BLaER1 treated with 17β-estradiol and CSF1 and Interleukin-3, amounts not matched to agents 10 nM and 100 nM (cell line): ENCODE results near the gene KLHL40.

Experiments
- H3K27ac ChIP-seq, 11 experiments: shearing (Covaris generic); formaldehyde crosslinking; 2 replicates each; pipeline ENCODE4 v1.8.1; 2022
- H3K27me3 ChIP-seq, 11 experiments: shearing (Covaris generic); formaldehyde crosslinking; 2 replicates each; pipeline ENCODE4 v1.8.1; 2022
- H3K36me3 ChIP-seq, 11 experiments: shearing (Covaris generic); formaldehyde crosslinking; 2 replicates each; pipeline ENCODE4 v1.8.1; 2022
- H3K4me1 ChIP-seq, 10 experiments: shearing (Covaris generic); formaldehyde crosslinking; 2 replicates each; pipeline ENCODE4 v1.8.1; 2022
- H3K4me2 ChIP-seq, 11 experiments: shearing (Covaris generic); formaldehyde crosslinking; 2 replicates each; pipeline ENCODE4 v1.8.1; 2022
- H3K4me3 ChIP-seq, 10 experiments: shearing (Covaris generic); formaldehyde crosslinking; 2 replicates each; pipeline ENCODE4 v1.8.1; 2022
- H3K9ac ChIP-seq, 11 experiments: shearing (Covaris generic); formaldehyde crosslinking; 2 replicates each; pipeline ENCODE4 v1.8.1; 2022
- H3K9me3 ChIP-seq, 11 experiments: shearing (Covaris generic); formaldehyde crosslinking; replicated peaks in 1 of 11; 2 replicates each; pipeline ENCODE4 v1.8.1; 2022
- H4K20me1 ChIP-seq, 11 experiments: shearing (Covaris generic); formaldehyde crosslinking; 2 replicates each; pipeline ENCODE4 v1.8.1; 2022
- Cebpa-rat ChIP-seq, 11 experiments: shearing (Covaris generic); IDR thresholded peaks; 2 replicates each; pipeline ENCODE4 v1.8.1; 2022

The KLHL40 gene

DNA sequence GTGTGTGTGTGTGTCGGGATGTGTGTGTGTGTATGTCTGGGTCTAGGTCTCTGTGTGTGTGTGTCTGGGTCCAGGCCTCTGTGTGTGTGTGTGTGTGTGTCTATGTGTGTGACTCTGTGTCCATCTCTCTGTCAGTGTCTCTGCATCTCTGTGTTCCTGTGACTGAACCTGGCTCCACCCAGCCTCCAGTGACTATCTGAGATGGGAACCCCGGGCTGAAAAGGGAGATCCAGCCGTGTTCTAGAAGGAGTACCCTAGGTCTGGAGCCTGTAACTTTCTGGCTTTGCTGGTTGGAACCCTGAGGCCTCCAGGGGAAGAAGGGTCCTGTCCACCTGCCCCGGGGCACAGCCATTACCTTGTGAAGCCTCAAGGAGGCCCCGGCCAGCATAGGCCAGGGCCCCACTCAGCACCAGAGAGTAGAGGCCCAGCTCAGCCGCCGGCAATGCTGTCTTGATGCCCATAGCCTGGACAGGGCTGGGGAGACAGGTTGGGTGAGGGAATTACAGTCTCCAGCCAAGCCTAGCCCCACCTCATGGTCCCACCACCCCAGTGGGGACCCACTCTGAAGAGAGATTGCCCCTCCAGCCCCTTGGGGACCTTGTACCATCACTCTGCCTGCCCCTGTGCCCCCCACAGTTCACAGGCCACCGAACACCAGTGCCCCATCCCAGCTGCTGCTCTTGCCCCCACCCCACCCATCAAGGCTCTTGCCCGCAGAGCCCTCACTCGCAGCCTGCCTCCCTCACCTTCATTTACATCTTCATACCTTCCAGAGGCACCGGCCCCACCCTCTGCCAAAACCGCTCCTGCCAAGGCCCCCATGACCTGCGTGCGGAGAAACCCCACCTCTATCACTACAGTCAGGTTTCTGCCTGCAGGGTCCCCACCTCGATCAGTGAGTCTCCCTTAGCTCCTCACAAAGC, 15.3 kb downstream of the KLHL40 start:
- no peak overlapping the region for H3K27ac ChIP-seq
- H3K36me3 ChIP-seq, result no peaks in the 10 kb centered on the region
- no peaks in the 10 kb centered on the region for H3K27me3 ChIP-seq
- no peak overlapping the region for H3K4me2 ChIP-seq
- peaks cover 0 to 41% (median 5%) of the 10 kb centered on the region in 11 experiments; a peak in 6 of 22 replicates for H4K20me1 ChIP-seq
- peaks cover 3 to 17% (median 10%) of the 10 kb centered on the region in 10 experiments; a peak in 14 of 20 replicates for H3K4me1 ChIP-seq
- H3K9me3 ChIP-seq, result no peaks in the 10 kb centered on the region
- TF ChIP-seq Cebpa-rat (IDR thresholded peaks at IDR 0.05), result no peak
- no peak overlapping the region for H3K4me3 ChIP-seq
- H3K9ac ChIP-seq, result no peak overlapping the region

DNA sequence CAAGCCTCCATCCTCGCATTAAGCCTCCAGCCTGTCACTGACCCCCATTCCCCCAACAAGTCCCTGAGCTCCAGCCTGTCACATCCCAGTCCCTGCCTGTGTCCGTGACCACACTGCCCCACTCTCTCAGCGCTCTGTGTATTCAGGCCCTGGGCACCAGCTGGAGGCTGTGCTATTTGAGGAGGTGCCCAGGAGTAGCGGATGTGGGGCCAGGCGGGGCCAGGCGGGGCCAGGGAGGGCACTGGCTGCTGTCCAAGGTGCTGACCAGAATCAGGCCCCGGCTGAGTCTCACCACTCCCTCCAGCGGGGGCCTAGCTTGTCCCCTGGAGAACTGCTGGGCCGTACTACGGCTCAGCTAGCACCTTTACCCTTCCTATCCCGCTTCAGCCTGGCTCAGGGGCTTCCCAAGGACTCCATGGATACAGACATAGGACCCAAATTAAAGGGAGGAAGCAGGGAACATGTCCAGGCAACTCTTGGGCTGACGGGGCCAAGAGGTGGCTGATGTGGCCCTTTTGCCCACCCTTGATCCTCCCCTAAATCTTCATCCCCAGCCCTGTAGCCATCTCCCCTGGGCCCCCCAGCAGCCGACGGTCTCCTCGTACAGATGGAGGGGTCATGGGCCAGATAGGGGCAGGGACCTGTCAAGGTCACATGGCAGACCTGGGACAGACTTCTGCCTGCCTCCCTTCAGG, 16.2 kb downstream of the KLHL40 start:
- H3K4me3 ChIP-seq, result no peak overlapping the region
- no peak overlapping the region for H3K9ac ChIP-seq
- H3K27me3 ChIP-seq, result no peaks in the 10 kb centered on the region
- TF ChIP-seq Cebpa-rat (IDR thresholded peaks at IDR 0.05), result no peak
- no peak overlapping the region for H3K27ac ChIP-seq
- no peaks in the 10 kb centered on the region for H3K36me3 ChIP-seq
- peaks cover 0 to 46% (median 5%) of the 10 kb centered on the region in 11 experiments; a peak in 6 of 22 replicates for H4K20me1 ChIP-seq
- H3K4me1 ChIP-seq, result peaks cover 3 to 17% (median 10%) of the 10 kb centered on the region in 10 experiments; a peak in 14 of 20 replicates
- no peaks in the 10 kb centered on the region for H3K9me3 ChIP-seq
- H3K4me2 ChIP-seq, result no peak overlapping the region

DNA sequence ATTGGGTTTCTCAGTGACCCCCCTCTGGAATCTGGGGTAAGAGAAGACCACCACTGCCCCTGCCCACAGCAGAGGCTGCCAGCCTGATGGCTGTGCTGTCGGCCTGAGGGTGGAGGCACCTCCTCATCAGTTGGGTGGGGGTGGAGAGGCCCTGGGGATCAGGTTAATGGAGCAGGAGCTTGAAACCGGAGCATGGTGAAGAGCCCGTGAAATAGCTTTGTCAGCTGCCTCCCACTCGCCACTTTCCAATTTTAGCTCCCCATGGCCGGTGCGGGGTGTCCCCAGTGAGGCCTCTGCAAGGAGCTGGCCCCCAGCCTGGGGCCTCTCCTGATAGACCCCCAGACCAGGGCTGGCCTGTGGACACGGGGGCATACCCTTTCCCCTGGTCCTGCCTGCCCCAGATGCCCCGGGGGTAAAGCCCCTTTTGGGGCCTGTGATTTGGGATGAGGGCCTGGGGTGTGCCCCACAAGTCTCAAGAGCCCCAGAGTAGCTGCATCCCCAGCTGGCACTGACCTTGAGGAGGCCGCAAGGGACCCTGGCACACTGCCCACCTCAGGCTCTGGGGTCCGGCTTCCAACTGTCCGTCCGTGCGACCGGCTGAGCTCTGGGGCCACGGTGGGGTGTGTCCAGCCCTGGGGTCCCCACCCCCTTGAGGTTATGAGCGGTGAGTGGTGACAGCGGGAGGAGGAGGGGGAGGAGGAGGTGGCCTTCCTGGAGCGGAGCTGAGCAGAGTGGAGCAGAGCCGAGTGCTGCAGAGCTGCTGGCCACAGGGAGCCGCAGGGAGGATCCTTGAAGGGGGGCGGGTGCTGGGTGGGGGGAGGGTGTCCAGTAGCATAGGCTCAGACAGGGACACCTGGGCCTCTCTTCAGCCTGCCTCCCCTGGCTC, 17.0 kb downstream of the KLHL40 start, which contains the start of gene HHATL:
TSS of gene HHATL (minus strand) at position 733 of the 886 bp plus-strand sequence. CDS start 1,972 bp downstream, outside the sequence.
- TF ChIP-seq Cebpa-rat (IDR thresholded peaks at IDR 0.05), result no peak
- H4K20me1 ChIP-seq, result peaks cover 0 to 52% (median 5%) of the 10 kb centered on the region in 11 experiments; a peak in 6 of 22 replicates
- H3K27me3 ChIP-seq, result no peaks in the 10 kb centered on the region
- no peaks in the 10 kb centered on the region for H3K9me3 ChIP-seq
- no peak within 1 kb of the TSS for H3K4me2 ChIP-seq
- H3K4me1 ChIP-seq, result peaks cover 3 to 17% (median 9%) of the 10 kb centered on the region in 10 experiments; a peak in 14 of 20 replicates
- no peak within 1 kb of the TSS for H3K4me3 ChIP-seq
- H3K9ac ChIP-seq, result no peak within 1 kb of the TSS
- no peak within 1 kb of the TSS for H3K27ac ChIP-seq
- H3K36me3 ChIP-seq, result no peaks in the 10 kb centered on the region

DNA sequence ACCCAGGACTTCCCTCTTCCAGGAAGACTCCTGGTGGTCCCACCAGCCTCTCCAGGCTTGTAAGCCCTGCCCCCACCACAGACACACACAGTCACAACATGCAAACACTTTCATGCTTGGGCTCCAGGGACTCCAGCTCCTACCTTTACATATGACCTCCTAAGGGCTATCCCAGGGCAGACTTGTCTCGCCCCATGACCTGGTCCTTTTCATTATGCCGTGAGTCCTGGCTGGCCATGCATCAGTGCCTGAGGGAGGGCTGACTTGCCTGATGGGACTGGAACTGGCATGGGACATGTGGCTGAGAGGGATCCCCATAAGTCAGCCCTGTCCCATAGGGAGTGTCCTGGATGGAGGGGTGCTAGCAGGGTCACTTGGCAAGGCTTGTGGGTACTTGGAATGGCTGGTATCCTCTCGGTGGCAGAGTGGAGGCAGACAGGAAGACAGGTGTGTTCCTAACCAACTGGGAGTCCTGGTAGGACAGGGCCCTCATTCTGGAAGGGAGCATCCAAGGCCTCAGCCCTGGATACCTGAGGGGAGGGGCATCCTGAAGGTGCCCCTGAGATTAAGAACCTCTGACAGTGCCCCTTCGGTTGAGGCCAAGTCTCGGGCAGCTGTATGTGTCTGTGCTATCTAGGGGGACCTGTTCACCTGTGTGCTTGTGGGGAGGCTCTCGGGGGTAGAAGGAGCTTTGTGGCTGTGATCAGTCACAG, 17.8 kb downstream of the KLHL40 start:
- no peaks in the 10 kb centered on the region for H3K27me3 ChIP-seq
- peaks cover 0 to 52% (median 5%) of the 10 kb centered on the region in 11 experiments; a peak in 6 of 22 replicates for H4K20me1 ChIP-seq
- H3K4me2 ChIP-seq, result no peak overlapping the region
- H3K4me3 ChIP-seq, result no peak overlapping the region
- no peak for TF ChIP-seq Cebpa-rat (IDR thresholded peaks at IDR 0.05)
- peaks cover 3 to 17% (median 9%) of the 10 kb centered on the region in 10 experiments; a peak in 14 of 20 replicates for H3K4me1 ChIP-seq
- no peak overlapping the region for H3K27ac ChIP-seq
- H3K9ac ChIP-seq, result no peak overlapping the region
- H3K9me3 ChIP-seq, result no peaks in the 10 kb centered on the region
- no peaks in the 10 kb centered on the region for H3K36me3 ChIP-seq

DNA sequence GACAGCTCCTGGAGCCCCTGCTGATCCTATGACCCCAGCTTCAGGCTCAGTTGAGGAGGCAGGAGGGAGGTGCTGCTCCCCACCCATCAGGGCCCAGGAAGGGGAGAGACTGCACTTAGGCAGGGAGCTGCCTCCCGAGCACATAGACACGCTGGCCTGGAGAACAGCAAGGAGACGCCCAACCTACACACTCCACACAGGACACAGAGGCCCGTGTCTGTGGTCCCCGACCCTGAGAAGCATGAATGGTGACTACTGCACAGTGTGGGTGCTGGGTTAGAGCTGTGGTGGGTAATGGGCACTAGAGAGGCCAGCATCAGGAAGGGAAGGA, 18.3 kb downstream of the KLHL40 start:
- Histone ChIP-seq H3K9me3 (no peaks in the 10 kb centered on the region), H3K36me3 (no peaks in the 10 kb centered on the region), H4K20me1 (peaks cover 0 to 50% (median 5%) of the 10 kb centered on the region in 11 experiments; a peak in 6 of 22 replicates), H3K4me1 (peaks cover 3 to 16% (median 9%) of the 10 kb centered on the region in 10 experiments; a peak in 14 of 20 replicates), H3K4me3 (no peak overlapping the region), H3K27ac (no peak overlapping the region), H3K9ac (no peak overlapping the region), H3K4me2 (no peak overlapping the region), H3K27me3 (no peaks in the 10 kb centered on the region)
- no peak for TF ChIP-seq Cebpa-rat (IDR thresholded peaks at IDR 0.05)

DNA sequence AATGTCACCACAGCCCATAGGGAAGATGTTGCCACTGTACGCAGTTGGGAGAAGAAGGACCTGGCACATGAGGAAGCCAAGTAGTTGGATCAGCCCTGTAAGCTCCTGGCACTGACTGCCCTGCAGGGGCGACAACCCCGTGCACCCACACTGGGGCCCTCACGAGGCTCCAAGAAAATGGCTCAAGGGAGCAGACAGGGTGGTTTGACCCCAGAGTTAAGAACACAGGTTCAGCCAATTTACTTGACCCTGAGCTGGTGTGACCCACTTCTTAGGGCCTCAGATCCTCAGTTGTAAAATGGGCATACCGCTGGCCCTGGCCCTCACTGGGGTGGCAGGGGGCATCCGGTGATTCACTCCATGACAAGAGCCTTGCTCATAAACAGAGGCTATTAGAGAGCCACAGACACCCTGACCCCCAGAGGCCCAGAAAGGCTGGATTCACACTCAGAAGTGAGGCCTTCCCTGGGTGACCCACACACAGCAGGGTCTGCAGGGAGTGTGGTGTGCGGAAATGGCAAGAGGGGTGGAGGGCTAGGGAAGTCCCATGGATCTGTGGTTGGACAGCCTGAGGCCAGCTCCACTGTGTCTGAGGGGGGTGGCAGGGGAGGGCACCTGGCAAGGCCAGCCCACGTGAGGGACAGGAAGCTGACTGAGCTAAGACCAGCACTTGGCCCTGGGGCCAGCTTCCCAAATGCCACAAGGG, 19.0 kb downstream of the KLHL40 start:
- Histone ChIP-seq H3K4me1 (peaks cover 0 to 10% (median 5%) of the 10 kb centered on the region in 10 experiments; a peak in 11 of 20 replicates), H3K4me3 (no peak overlapping the region), H3K9ac (no peak overlapping the region), H3K4me2 (no peak overlapping the region), H4K20me1 (peaks cover 0 to 47% (median 5%) of the 10 kb centered on the region in 11 experiments; a peak in 6 of 22 replicates), H3K36me3 (no peaks in the 10 kb centered on the region), H3K9me3 (no peaks in the 10 kb centered on the region), H3K27me3 (no peaks in the 10 kb centered on the region), H3K27ac (no peak overlapping the region)
- TF ChIP-seq Cebpa-rat (IDR thresholded peaks at IDR 0.05), result no peak

DNA sequence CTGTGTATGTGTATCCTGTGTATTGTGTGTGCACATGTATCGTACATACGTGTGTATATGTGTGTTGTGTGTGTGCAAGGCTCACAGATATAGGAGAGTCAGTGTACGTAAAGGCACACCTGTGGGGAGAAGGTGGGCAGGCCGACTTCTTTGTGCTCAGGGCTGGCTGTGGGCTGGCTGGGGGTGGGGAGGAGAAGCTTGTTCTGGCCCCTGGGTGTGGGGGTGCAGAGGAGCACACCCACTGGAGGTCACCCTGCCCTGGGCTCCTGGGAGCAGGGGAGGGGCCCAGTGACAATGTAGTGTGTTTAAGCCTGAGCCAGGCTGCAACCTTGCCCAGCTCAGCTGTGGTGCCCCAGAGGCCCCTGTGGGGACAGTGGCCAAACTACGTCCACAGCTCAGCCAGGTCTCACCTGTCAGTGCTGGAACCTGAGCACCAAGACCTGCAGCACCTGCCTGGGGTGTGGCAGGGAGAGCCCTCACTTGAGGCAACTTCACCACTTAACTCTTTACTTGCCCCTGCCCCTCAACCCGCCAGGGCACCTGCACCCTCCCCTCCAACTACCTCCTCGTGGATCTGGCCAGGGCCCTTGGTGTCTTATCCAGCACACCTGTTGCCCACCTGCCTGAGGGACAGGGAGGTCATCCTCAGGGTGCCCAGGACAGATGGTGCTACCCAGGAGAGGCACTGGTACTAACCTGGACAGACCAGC, 19.9 kb downstream of the KLHL40 start:
- no peaks in the 10 kb centered on the region for H3K9me3 ChIP-seq
- no peaks in the 10 kb centered on the region for H3K36me3 ChIP-seq
- no peaks in the 10 kb centered on the region for H3K27me3 ChIP-seq
- H4K20me1 ChIP-seq, result peaks cover 0 to 47% (median 5%) of the 10 kb centered on the region in 11 experiments; a peak in 6 of 22 replicates
- no peak overlapping the region for H3K9ac ChIP-seq
- H3K4me1 ChIP-seq, result peaks cover 0 to 6% (median 0%) of the 10 kb centered on the region in 10 experiments; a peak in 4 of 20 replicates
- H3K27ac ChIP-seq, result no peak overlapping the region
- H3K4me2 ChIP-seq, result no peak overlapping the region
- H3K4me3 ChIP-seq, result no peak overlapping the region
- TF ChIP-seq Cebpa-rat (IDR thresholded peaks at IDR 0.05), result no peak
